A673 (cell line): ENCODE data around the gene SERINC3. TPM values are rescaled to one million over a fixed set of nuclear protein-coding genes. Genes with fewer than 3 reads are reported as not detected.

Source experiments
- BruUV-seq: library from RNA; stranded (reverse); fragments of 400-500 nt; replicated peaks from 2 replicates; lab custom pipeline; 2021; lab: Mats Ljungman, UMichigan
- CTCF ChIA-PET: fragments of 300-600 bp; sonication (Branson Sonifier 250); formaldehyde crosslinking; loops from one replicate; lab custom pipeline; 2022; ENCODE audit warnings: antibody characterized with exemption; lab: Charles Lee
- POLR2A ChIA-PET: fragments of 300-600 bp; sonication (Branson Sonifier 250); formaldehyde crosslinking; loops from one replicate; lab custom pipeline; 2022; ENCODE audit warnings: antibody characterized with exemption; ENCODE audit not compliant: low non-redundant PET; lab: Charles Lee
- DNase-seq: peaks from one replicate; pipeline ENCODE4 v3.0.0-alpha.2; 2015; ENCODE audit warnings: low spot score
- H3K27ac ChIP-seq: fragments of 200-600 bp; sonication (generic); 2 replicates; pipeline ENCODE4 v1.5.1; 2016; ENCODE audit warnings: mixed run types, low read depth, mild to moderate bottlenecking, mixed read lengths, antibody characterized with exemption, low read length; ENCODE audit not compliant: poor library complexity, severe bottlenecking
- H3K27me3 ChIP-seq: fragments of 200-600 bp; sonication (generic); replicated peaks from 2 replicates; pipeline ENCODE4 v1.6.1; 2017; ENCODE audit warnings: mixed run types, low read depth, mild to moderate bottlenecking, mixed read lengths, antibody characterized with exemption, low read length; ENCODE audit not compliant: insufficient read depth, poor library complexity
- H3K36me3 ChIP-seq: fragments of 200-600 bp; sonication (generic); 2 replicates; pipeline ENCODE4 v1.6.1; 2016; ENCODE audit warnings: mixed run types, mild to moderate bottlenecking, mixed read lengths, antibody characterized with exemption, low read length; ENCODE audit not compliant: insufficient read depth, poor library complexity, severe bottlenecking
- H3K4me1 ChIP-seq: fragments of 200-600 bp; sonication (generic); 2 replicates; pipeline ENCODE4 v1.6.1; 2017; ENCODE audit warnings: mixed run types, mild to moderate bottlenecking, mixed read lengths, antibody characterized with exemption, low read length; ENCODE audit not compliant: insufficient read depth, poor library complexity, severe bottlenecking
- H3K4me3 ChIP-seq: fragments of 200-600 bp; sonication (generic); 2 replicates; pipeline ENCODE4 v1.5.1; 2016; ENCODE audit warnings: low read depth, mixed run types, mild to moderate bottlenecking, mixed read lengths, low read length; ENCODE audit not compliant: poor library complexity, severe bottlenecking
- H3K9me3 ChIP-seq: fragments of 200-600 bp; sonication (generic); 2 replicates; pipeline ENCODE4 v1.6.1; 2016; ENCODE audit warnings: mixed run types, low read depth, mild to moderate bottlenecking, mixed read lengths, antibody characterized with exemption, low read length; ENCODE audit not compliant: poor library complexity, severe bottlenecking
- CTCF ChIP-seq: fragments of 300-800, 200-600 bp; sonication (generic); conservative IDR thresholded peaks from 2 replicates; pipeline ENCODE4 v1.5.1; 2017; ENCODE audit warnings: low read depth, mild to moderate bottlenecking, antibody characterized with exemption, low read length, moderate library complexity, mixed read lengths
- EZH2 ChIP-seq: fragments of 200-600 bp; sonication (generic); IDR thresholded peaks from 2 replicates; pipeline ENCODE4 v1.6.1; 2017; ENCODE audit warnings: borderline replicate concordance, low read depth, mild to moderate bottlenecking, mixed read lengths, antibody characterized with exemption, low read length; ENCODE audit not compliant: poor library complexity, severe bottlenecking
- intact Hi-C: fragments of 100-400 bp; cut with micrococcal nuclease; formaldehyde crosslinking; loops from one replicate; pipeline ENCODE4 v1.10.0; 2022; ENCODE audit not compliant: unreplicated experiment
- total RNA-seq: library from RNA; stranded (reverse); gene quantifications from 2 replicates; pipeline ENCODE4 v1.2.3, GENCODE V29; 2021

The SERINC3 gene
- total RNA-seq, 1 experiment from 2014 or later = 50.5 TPM

- Histone ChIP-seq H3K27me3 (no peaks in the 10 kb centered on the region), H3K4me3 (no peak overlapping the region), H3K9me3 (no peaks in the 10 kb centered on the region), H3K27ac (no peak overlapping the region), H3K36me3 (no peaks in the 10 kb centered on the region), H3K4me1 (peaks cover 5% of the 10 kb centered on the region)
- no peak for DNase-seq
- TF ChIP-seq CTCF = no peak
- TF ChIP-seq EZH2 = no peak
- intact Hi-C loops = no loop called here
- no TSS peak for BruUV-seq
- CTCF ChIA-PET = no interaction called here
- POLR2A ChIA-PET = no interaction called here
Measured at GRCh38 chr20:44542890-44543289, 21.0 kb upstream of the SERINC3 start.

GRCh38 chr20:44541992-44542391 lies 20.1 kb upstream of the SERINC3 start:
- ChIA-PET POLR2A (no interaction called here), CTCF (no interaction called here)
- H3K27ac ChIP-seq = no peak overlapping the region
- no peaks in the 10 kb centered on the region for H3K27me3 ChIP-seq
- H3K4me1 ChIP-seq = peaks cover 5% of the 10 kb centered on the region
- no peak for TF ChIP-seq CTCF
- no peak for TF ChIP-seq EZH2
- no peak for DNase-seq
- intact Hi-C loops = no loop called here
- no TSS peak for BruUV-seq
- H3K4me3 ChIP-seq = no peak overlapping the region
- no peaks in the 10 kb centered on the region for H3K36me3 ChIP-seq
- H3K9me3 ChIP-seq = no peaks in the 10 kb centered on the region

GRCh38 chr20:44540834-44541233 lies 19.0 kb upstream of the SERINC3 start:
- no peaks in the 10 kb centered on the region for H3K27me3 ChIP-seq
- H3K27ac ChIP-seq = no peak overlapping the region
- POLR2A ChIA-PET = interaction anchor here (0.6 kb wide), 1 partner anchor 297 kb away, joined by 4 read pairs; no protein-coding TSS in a partner anchor
- H3K9me3 ChIP-seq = no peaks in the 10 kb centered on the region
- no TSS peak for BruUV-seq
- peaks cover 5% of the 10 kb centered on the region for H3K4me1 ChIP-seq
- CTCF ChIA-PET = no interaction called here
- H3K36me3 ChIP-seq = no peaks in the 10 kb centered on the region
- peak; percentile 30 for DNase-seq
- intact Hi-C loops = no loop called here
- H3K4me3 ChIP-seq = no peak overlapping the region
- TF ChIP-seq CTCF (no peak), EZH2 (no peak)
